Stimulated activated CD8-positive, alpha-beta memory T cell treated with anti-CD3 and anti-CD28 coated beads, Interleukin-4, amount 100 ng/mL, for 48 hours (primary cell): Measurements from ENCODE around the gene CXorf65.

Experiments
- DNase-seq: peaks from one replicate; pipeline ENCODE4 v3.0.0-alpha.2; 2020

Gene CXorf65

GRCh38 chrX:71057848-71058530 lies 48.6 kb downstream of the CXorf65 start:
- DNase-seq, result no peak

GRCh38 chrX:71056867-71057266 lies 49.7 kb downstream of the CXorf65 start:
- DNase-seq, result no peak
